HG02884 (cell line): ENCODE data around the gene TTLL8.

Source experiments
- ATAC-seq: cut with Tn5 transposase; IDR thresholded peaks from one replicate; pipeline ENCODE4 v1.9.1; 2021; ENCODE audit warnings: mild to moderate bottlenecking, moderate library complexity; ENCODE audit not compliant: unreplicated experiment

Gene TTLL8

DNA sequence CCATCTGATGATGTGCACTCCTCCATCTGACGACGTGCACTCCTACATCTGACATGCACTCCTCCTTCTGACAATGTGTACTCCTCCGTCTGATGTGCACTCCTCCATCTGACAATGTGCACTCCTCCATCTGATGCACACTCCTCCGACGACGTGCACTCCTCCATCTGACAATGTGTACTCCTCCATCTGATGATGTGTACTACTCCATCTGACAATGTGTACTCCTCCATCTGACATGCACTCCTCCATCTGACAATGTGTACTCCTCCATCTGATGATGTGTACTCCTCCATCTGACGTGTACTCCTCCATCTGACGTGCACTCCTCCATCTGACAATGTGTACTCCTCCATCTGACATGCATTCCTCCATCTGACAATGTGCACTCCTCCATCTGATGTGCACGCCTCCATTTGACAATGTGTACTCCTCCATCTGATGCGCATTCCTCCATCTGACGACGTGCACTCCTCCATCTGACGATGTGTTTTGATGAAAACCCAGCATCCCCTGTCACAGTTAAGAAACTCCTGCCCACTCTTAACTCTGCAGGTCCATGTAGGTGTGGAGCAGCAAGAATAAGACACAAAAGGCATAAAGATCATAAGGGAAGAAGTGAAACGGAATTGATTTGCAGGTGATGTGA lies 35.8 kb downstream of the TTLL8 start:
- ATAC-seq = no peak

DNA sequence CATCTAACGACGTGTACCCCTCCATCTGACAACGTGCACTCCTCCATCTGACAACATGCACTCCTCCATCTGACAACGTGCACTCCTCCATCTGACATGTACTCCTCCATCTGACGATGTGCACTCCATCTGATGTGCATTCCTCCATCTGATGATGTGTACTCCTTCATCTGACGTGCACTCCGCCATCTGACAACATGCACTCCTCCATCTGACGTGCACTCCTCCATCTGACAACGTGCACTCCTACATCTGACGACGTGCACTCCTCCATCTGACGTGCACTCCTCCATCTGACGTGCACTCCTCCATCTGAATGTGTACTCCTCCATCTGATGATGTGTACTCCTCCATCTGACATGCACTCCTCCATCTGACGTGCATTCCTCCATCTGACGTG lies 37.5 kb downstream of the TTLL8 start:
- ATAC-seq = no peak

DNA sequence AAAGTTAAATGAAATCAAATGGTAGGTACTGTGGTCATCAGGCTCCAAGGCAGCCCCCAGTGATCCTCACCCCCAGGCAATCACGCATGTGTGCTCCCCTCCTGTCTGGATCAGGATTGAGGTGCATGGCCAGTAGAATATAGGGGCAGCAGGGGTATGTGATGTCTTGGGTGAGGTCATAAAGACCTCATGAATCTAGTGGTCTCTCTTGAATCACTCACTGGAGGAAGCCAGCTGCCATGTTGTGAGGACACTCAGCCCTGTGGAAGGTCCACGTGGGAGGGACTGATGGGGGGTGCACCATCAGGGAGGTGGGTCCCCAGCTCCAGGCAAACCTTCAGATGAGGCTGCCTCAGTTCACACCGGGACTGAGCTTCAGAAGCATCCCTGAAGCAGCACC lies 38.8 kb downstream of the TTLL8 start:
- ATAC-seq = no peak

DNA sequence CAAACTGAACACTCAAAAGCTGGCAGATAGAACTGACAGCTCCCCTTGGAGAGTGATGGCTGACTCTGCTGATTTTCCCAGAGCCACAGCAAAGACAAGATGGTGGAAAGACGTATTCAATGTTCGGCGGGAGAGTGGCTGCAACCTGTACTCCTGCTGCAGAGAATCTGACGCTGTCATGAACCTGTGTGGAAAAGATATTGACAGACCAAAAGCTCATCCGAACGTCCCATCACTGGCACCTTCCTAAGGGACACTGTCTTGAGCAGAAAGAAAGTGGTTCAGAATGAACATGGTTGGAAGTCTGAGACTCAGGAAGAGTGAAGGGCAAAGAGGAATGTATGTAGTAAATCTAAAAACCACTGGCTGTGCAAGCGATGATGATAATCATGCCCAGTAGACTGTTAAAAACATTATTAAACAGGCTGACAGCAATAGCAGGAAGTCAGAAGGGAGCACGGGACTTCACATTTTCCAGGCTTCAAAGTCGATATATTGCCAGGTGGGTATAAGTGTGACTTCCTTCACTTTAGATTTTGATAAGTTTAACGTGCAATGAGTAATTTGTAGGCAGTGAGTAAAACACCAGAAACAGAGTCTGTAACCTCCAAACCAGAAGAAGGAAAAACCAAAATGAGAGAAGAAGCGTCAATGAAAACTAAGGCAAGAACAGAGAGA lies 39.4 kb downstream of the TTLL8 start:
- ATAC-seq = no peak

GRCh38 chr22:50017701-50018224 lies 40.3 kb downstream of the TTLL8 start:
- no peak for ATAC-seq

DNA sequence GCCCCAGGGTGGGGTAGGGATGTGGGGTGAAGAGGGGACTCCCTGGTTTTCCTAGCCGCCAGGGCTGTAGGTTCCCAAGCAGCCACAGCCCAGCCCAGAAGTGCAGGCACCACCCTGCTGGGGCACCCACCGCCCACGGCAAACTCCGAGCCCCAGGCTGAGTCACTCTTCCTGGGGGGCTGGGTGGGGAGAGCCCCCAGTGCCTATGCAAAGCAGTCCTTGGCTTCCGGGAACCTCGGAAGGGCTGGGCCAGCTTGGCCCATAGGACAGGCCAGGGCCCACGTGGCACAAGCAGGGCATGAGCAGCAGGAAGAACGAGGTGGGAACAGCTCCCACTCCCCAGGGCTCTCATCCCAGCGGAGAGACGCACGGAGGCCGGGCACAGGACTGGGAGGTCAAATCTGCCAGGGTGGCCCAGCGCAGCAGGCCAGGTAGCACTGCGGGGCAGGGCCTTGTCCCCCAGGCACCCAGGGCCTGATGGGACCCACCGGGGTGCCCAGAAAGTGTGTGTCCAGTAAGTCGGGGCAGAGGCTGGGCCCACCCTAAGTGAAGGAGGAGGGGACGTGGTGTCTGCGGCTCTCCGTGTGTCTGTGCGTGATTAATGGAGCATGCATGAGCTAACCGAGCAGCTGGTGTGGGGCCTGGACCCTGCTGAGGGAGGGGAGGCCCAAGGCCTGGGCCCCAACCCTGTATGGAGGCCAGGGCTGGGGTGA lies 41.0 kb downstream of the TTLL8 start:
- no peak for ATAC-seq

DNA sequence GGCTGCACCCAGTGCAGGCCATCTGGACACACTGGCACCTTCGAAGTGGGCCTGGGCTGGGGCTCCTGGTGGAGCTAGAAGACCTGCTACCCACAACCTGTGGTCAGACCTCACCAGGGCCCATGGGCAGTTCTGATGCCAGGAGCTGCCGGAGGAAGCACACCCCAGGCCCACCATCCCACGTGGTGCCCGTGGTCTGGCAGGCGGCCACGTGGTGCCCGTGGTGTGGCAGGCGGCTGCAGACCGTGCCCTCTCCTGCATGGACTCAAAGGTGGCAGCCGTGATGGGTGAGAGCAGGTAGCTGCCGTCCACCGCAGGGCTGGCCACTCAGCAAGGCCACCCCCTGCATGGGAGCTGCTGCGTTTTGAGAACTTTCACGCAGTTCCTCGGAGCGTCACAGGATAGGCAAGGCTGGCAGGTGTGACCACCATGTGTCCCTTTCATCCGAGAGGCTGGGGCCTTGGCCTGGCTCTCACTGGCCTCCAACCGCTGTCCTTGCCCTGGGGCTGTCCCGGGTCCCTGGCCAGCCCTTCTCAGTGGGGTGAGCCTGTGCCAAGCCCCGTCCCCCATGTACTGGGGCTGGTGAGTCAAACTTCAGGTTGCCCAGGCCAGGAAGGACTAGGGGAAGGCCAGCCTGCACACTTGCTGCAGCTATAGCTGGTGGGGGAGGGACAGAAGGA lies 41.6 kb downstream of the TTLL8 start:
- ATAC-seq = no peak

DNA sequence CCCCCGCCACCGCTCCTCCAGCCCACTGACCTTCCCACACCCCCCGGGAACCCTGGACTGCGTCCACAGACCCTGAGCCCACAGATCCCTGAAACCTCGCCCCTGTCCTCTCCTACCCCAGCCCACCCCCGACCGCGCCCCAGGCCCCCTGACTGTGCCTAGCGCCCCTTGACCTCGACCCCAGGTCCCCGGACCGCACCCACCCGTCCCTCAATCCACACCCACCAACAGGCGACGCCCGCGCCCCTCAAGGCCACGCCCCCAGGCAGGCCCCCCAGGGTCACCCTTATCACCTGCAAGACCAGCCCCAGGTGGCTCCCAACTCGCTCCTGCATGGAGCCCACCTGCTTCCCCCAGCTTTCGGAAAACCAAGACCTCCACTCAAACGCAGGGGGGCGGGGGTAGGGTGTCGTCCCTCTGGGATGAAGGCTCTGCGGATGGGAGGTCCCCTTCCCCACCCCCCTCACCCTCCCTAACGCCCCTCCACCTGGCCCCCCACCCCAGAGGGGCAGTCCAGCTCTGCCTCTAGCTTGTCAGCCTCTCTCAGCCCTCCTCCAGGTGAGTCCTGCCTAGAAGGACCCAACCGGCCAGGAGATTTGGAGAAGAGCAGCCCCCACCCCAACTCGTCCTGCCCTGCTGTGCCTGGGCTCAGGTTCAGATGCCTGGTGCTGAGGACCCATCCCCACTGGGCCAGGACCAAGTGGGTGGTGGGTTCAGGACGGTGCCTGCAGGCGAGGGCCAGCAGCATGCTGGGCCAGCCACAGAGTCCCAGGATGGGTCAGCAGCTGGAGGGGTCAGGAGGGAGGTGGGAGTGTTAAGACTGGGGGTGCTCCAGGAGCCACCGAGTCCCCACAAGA lies 42.4 kb downstream of the TTLL8 start:
- ATAC-seq = no peak

- no peak for ATAC-seq
Measured at GRCh38 chr22:50014655-50015401, 43.3 kb downstream of the TTLL8 start.

GRCh38 chr22:50014053-50014501 lies 44.0 kb downstream of the TTLL8 start:
- no peak for ATAC-seq

- no peak for ATAC-seq
Measured at GRCh38 chr22:50012211-50013181, 45.6 kb downstream of the TTLL8 start, which contains the start of gene IL17REL. Gene IL17REL (minus strand): TSS chr22:50012765. CDS start chr22:50012646, 119 bp downstream.

GRCh38 chr22:50011447-50012210 lies 46.5 kb downstream of the TTLL8 start:
- no peak for ATAC-seq

- ATAC-seq = no peak
Measured at GRCh38 chr22:50010676-50011446, 47.2 kb downstream of the TTLL8 start.

GRCh38 chr22:50009765-50010675 lies 48.1 kb downstream of the TTLL8 start:
- ATAC-seq = no peak

DNA sequence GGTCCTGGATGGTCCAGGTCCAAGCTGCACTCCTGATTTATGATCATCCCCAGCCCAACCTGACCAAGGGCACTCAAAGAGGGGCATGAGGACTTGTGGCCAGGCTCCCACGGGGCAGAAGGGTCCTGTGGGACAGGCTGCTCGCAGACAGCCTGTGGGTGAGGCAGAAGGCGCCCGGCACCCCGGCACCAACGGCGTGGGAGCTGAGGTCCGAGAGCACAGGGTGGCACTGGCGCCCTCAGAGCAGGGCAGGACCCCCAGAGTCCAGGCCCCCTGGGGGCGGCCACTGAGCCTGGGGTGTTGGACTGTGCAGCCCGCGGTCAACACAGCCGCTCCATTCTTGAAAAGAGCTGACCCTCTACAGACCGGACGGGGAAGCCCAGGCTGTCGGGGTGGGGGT lies 48.8 kb downstream of the TTLL8 start:
- no peak for ATAC-seq
